LNCaP clone FGC (cell line): Measurements from ENCODE around the gene DUS1L.

ENCODE experiments used
- DNase-seq: peaks from one replicate; pipeline ENCODE4 v3.0.0-alpha.2; 2011; ENCODE audit warnings: low read depth
- H3K4me3 ChIP-seq: 2 replicates; pipeline ENCODE4 v1.5.1; 2011; ENCODE audit warnings: mild to moderate bottlenecking, low read depth, low read length, control low read depth
- TF ChIP-seq, protein P1 (sequence below): IDR thresholded peaks from 2 replicates; pipeline ENCODE4 v1.5.1; 2012; ENCODE audit warnings: mild to moderate bottlenecking; ENCODE audit not compliant: control insufficient read depth, insufficient read depth; ENCODE audit errors: extremely low read depth

DUS1L gene

DNA sequence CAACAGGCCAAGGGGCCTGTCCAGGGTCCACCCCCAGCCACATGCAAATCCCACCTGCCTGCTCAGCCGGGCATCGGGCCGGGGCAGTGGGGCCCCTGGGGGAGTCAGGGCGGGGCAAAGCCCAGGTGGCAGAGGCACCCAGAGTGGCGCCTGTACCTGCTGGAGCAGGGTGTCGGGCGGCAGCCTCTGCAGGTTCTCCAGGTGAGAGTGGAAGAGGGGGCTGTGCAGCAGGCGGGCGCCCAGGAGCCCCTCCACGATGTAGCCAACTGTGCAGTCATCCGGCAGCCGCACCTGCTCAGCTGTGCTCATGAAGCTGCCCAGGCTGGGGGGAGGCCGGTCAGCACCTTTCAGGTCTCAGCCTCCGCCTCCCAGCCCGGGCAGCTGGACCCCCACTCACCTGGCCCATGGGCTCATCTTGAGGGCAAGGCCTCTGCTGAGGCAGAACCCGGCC is 16.1 kb downstream of the DUS1L start:
- no peak for DNase-seq
- H3K4me3 ChIP-seq, result no peak overlapping the region
- TF ChIP-seq, protein P1, sequence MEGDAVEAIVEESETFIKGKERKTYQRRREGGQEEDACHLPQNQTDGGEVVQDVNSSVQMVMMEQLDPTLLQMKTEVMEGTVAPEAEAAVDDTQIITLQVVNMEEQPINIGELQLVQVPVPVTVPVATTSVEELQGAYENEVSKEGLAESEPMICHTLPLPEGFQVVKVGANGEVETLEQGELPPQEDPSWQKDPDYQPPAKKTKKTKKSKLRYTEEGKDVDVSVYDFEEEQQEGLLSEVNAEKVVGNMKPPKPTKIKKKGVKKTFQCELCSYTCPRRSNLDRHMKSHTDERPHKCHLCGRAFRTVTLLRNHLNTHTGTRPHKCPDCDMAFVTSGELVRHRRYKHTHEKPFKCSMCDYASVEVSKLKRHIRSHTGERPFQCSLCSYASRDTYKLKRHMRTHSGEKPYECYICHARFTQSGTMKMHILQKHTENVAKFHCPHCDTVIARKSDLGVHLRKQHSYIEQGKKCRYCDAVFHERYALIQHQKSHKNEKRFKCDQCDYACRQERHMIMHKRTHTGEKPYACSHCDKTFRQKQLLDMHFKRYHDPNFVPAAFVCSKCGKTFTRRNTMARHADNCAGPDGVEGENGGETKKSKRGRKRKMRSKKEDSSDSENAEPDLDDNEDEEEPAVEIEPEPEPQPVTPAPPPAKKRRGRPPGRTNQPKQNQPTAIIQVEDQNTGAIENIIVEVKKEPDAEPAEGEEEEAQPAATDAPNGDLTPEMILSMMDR, result no peak

DNA sequence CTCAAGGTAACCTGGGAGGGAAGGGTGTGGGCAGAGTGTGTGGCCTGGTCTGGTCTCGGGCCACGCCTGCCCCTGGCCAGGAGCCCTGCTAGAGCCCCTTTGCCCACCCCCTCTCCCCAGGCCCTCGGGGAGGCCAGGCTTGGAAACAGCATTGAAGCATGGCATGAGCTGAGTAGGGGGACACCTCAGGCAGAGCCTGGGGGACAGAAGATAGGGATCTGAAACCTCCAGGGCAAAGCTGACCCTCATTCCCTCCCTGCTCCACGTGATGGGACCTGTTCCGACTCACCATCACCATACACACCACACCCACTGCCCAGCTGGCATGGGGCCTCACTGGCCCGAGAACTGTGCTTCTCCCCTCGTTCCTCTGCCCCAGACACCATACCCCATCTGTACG is 16.5 kb downstream of the DUS1L start:
- TF ChIP-seq, protein P1, result no peak
- no peak overlapping the region for H3K4me3 ChIP-seq
- DNase-seq, result no peak

DNA sequence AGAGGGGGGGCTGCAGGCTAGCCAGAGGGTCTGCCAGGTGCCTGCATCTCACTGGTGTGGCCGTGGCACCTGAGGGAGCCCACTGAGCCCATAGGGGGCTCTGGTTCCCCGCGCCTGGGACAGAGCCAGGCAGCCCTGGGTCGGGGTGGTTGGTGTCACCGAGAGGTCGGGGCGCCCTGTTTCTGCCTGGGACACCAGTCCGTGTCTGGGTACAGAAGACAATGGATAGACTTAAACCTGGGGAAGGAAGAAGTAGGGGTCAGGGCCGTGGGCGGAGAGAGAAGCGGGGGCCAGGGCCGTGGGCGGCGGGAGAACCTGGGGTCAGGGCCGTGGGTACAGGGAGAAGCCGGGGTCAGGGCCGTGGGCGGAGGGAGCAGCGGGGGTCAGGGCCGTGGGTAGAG is 17.0 kb downstream of the DUS1L start:
- DNase-seq, result no peak
- no peak overlapping the region for H3K4me3 ChIP-seq
- TF ChIP-seq, protein P1, result no peak

DNA sequence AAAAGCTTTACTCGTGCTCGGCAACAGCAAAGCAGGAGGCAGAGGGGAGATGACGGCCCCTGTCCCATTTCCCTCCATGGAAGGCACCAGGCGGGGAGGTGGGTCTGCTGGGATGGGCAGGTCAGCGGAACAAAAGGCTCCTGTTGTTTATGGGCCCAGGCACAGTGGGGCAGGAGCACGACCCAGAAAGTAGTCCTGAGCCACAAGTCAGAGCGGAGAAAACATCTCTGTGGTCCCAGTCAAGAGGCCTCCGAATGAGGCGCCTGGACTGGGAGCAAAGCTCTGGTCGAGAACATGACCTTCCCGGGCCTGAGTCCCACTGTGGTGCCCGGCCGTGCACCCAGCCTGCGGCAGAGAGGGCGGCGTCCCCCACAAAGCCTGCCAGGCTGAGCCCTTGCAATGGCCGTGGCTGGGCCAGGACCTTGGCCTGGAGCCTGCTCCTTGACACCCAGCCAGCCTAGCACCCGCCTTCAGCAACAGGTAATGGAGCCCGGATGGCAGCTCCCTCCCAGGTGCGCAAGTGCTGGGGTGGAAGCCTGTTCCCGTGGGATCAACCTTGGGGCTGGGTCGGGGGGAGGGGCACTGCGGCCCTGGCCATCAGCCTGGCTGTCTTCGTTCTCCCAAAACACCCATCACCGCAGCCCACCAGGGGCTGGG is 17.6 kb downstream of the DUS1L start:
- no peak for DNase-seq
- TF ChIP-seq, protein P1, result no peak
- no peak overlapping the region for H3K4me3 ChIP-seq

DNA sequence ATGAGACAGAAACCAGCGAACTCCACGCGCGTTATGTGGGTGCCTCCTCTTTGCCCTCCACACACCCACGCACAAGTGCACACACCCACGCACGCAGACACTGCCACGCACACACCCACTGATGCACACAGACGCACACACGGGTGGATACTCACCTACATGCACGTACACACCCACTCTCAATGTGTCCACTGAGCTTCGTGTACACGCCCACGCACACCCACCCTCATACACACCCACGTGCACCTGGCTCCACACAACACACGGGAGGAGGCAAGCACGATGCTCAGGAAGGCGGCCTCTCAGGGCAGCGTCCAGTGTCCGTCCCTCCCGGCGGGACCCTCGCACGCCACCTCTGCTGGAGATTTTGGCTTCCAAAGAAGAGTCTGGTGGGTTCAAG is 18.2 kb downstream of the DUS1L start:
- TF ChIP-seq, protein P1, result no peak
- DNase-seq, result no peak

DNA sequence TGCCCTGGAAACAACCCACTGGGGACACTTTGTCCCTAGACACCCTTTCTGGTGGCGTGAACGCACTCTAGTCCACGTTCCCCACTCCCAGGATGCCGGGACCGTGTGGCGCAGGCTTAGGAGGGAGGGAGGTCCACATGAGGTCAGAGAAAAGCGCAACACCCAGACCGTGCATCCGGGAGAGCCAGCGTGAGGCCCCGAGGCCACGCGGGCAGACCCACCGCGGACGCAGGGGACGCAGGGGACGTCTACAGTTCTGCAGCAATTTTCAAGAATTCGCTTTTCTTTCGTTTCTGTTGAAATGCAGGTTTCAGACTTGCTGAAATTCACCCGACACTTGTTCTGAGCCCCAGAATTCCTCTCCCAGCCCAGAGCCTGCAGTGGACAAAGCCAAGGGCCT is 18.7 kb downstream of the DUS1L start:
- no peak for DNase-seq
- no peak overlapping the region for H3K4me3 ChIP-seq
- TF ChIP-seq, protein P1, result no peak

More for the DNA sequence above, 18.2 kb downstream of the DUS1L start:
- H3K4me3 ChIP-seq, result no peak overlapping the region

DNA sequence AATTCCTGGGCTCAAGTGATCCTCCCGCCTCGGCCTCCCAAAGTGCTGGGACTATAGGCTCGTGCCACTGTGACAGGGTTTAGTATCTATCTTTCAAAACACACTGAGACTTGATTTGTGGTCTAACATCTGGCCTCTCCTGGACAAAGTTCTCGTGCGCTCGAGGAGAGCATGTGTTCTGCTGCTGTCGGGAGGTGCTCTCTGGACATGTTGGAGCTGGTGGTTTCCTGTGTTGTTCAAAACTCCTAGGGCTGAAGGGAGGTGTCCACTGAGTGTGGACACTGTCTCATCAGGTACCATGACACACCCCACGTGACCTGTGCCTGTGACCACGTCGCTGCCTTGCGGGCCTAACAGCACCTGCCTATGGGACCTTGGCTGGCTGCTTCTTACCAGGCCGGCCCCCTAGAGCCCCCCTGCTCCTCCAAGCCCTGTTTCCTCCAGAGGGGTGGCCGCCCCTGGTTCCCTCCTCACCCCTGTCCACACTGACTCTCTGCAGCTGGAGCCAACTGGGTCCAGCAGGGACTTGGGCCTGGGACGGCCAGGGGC is 19.6 kb downstream of the DUS1L start:
- H3K4me3 ChIP-seq, result no peak overlapping the region
- TF ChIP-seq, protein P1, result no peak
- no peak for DNase-seq
